HepG2 (cell line): ENCODE measurements around the gene CHST4. TPM values are rescaled to one million over a fixed set of nuclear protein-coding genes. Genes with fewer than 3 reads are reported as not detected.

ENCODE experiments used
- ATAC-seq: fragments of 200-7000 bp; cut with Tn5 transposase; 3 replicates; pipeline ENCODE4 v1.9.1; 2020; ENCODE audit warnings: mild to moderate bottlenecking, moderate library complexity
- BruUV-seq: library from RNA; stranded (reverse); fragments of 400-500 nt; replicated peaks from 2 replicates; lab custom pipeline; 2021; lab: Mats Ljungman, UMichigan
- CTCF ChIA-PET: fragments of 300-600 bp; formaldehyde crosslinking; extraction: SDS; loops from one replicate; lab custom pipeline; 2021; ENCODE audit warnings: low total read pairs, inconsistent platforms, low intra/inter-chr PET ratio; lab: Yijun Ruan, JAX
- POLR2A ChIA-PET: fragments of 350-600 bp; sonication (Branson Sonifier 250); formaldehyde crosslinking; loops from one replicate; lab custom pipeline; 2020; ENCODE audit warnings: antibody characterized with exemption, inconsistent platforms; lab: Yijun Ruan, JAX
- DNase-seq: peaks from one replicate; pipeline ENCODE4 v3.0.0-alpha.2; 2015; ENCODE audit warnings: low spot score
- FAIRE-seq: peaks from 3 replicates; lab custom pipeline; 2011; peaks lifted over from hg19 to GRCh38; lab: Jason Lieb, UNC
- H2AFZ ChIP-seq: one replicate; pipeline ENCODE4 v1.6.1; 2011; ENCODE audit warnings: low read length, inconsistent platforms
- H3K27ac ChIP-seq: fragments of 300-600 bp; 3 replicates; pipeline ENCODE4 v1.8.0; 2011; ENCODE audit warnings: mixed run types, mild to moderate bottlenecking, mixed read lengths, low read length, inconsistent platforms; ENCODE audit not compliant: insufficient read depth; ENCODE audit errors: extremely low read length
- H3K27me3 ChIP-seq, 2 experiments: fragments of 200-600 bp in 1 of 2; 2 replicates in 1 of 2; 3 replicates in 1 of 2; pipeline versions ENCODE4 v1.6.0 to v1.8.0; 2011; ENCODE audit warnings: low read length in 2 of 2, mild to moderate bottlenecking in 2 of 2, moderate library complexity in 2 of 2, inconsistent platforms in 1 of 2; ENCODE audit not compliant: insufficient read depth in 2 of 2, control insufficient read depth in 1 of 2
- H3K36me3 ChIP-seq, 2 experiments: fragments of 200-600 bp in 1 of 2; replicated peaks in 1 of 2; 2 replicates in 1 of 2; 3 replicates in 1 of 2; pipeline versions ENCODE4 v1.5.1 to v1.8.0; 2011; ENCODE audit warnings: low read length in 2 of 2, inconsistent platforms in 1 of 2; ENCODE audit not compliant: insufficient read depth in 2 of 2, control insufficient read depth in 1 of 2
- H3K4me1 ChIP-seq: 2 replicates; pipeline ENCODE4 v1.5.1; 2012; ENCODE audit warnings: low read length, inconsistent platforms; ENCODE audit not compliant: insufficient read depth
- H3K4me2 ChIP-seq: 2 replicates; pipeline ENCODE4 v1.6.0; 2011; ENCODE audit warnings: low read depth, low read length, inconsistent platforms
- H3K4me3 ChIP-seq, 3 experiments: fragments of 200-600 bp in 1 of 3; sonication (generic), shearing (Covaris generic) in 1 of 3; replicated peaks in 1 of 3; 2 replicates each; pipeline ENCODE4 v1.5.1; 2011 to 2016; ENCODE audit warnings: low read length in 3 of 3, inconsistent platforms in 2 of 3, low read depth in 2 of 3, mild to moderate bottlenecking in 2 of 3, control low read depth in 1 of 3, mixed read lengths in 1 of 3; ENCODE audit not compliant: insufficient read depth in 1 of 3
- H3K79me2 ChIP-seq: one replicate; pipeline ENCODE4 v1.6.1; 2011; ENCODE audit warnings: low read length, inconsistent platforms; ENCODE audit not compliant: insufficient read depth
- H3K9ac ChIP-seq: 2 replicates; pipeline ENCODE4 v1.6.0; 2011; ENCODE audit warnings: mild to moderate bottlenecking, low read depth, low read length, inconsistent platforms; ENCODE audit not compliant: insufficient read depth
- H3K9me3 ChIP-seq: 2 replicates; pipeline ENCODE4 v1.5.1; 2012; ENCODE audit warnings: mild to moderate bottlenecking, low read length
- H4K20me1 ChIP-seq: 2 replicates; pipeline ENCODE4 v1.6.0; 2011; ENCODE audit warnings: inconsistent platforms, mild to moderate bottlenecking, low read length, moderate library complexity; ENCODE audit not compliant: insufficient read depth
- ARID5B ChIP-seq: IDR thresholded peaks from 2 replicates; pipeline ENCODE4 v1.4.0; 2020; ENCODE audit warnings: mild to moderate bottlenecking, missing genetic modification reagents
- BHLHE40 ChIP-seq: IDR thresholded peaks from 2 replicates; pipeline ENCODE4 v1.6.1; 2011; ENCODE audit warnings: low read length, improper control_type of control experiment
- CTCF ChIP-seq: sonication (generic); formaldehyde crosslinking; IDR thresholded peaks from 2 replicates; pipeline ENCODE4 v1.5.0; 2020; ENCODE audit warnings: mild to moderate bottlenecking, missing genetic modification reagents, moderate library complexity
- DRAP1 ChIP-seq: IDR thresholded peaks from 2 replicates; pipeline ENCODE4 v1.6.1; 2016; ENCODE audit warnings: missing genetic modification reagents, missing compliant biosample characterization
- ELF3 ChIP-seq: IDR thresholded peaks from 2 replicates; pipeline ENCODE4 v1.6.1; 2016; ENCODE audit warnings: missing genetic modification reagents, missing compliant biosample characterization
- SMC3 ChIP-seq: IDR thresholded peaks from 2 replicates; pipeline ENCODE4 v1.6.1; 2011; ENCODE audit warnings: low read length, improper control_type of control experiment
- XRCC5 ChIP-seq: fragments of 200-400 bp; formaldehyde crosslinking; optimal IDR thresholded peaks from 2 replicates; pipeline ENCODE3; 2017; ENCODE audit warnings: mild to moderate bottlenecking, low read length
- ZBTB4 ChIP-seq: sonication (generic); formaldehyde crosslinking; IDR thresholded peaks from 2 replicates; pipeline ENCODE4 v1.4.0; 2020; ENCODE audit warnings: missing genetic modification reagents, mild to moderate bottlenecking, borderline replicate concordance
- ZBTB8A ChIP-seq: sonication (generic); formaldehyde crosslinking; IDR thresholded peaks from 2 replicates; pipeline ENCODE4 v1.4.0; 2020; ENCODE audit warnings: mild to moderate bottlenecking, low read depth, missing genetic modification reagents, borderline replicate concordance
- ZKSCAN1 ChIP-seq: fragments of 150-350 bp; IDR thresholded peaks from 2 replicates; pipeline ENCODE4 v1.6.1; 2014; ENCODE audit warnings: low read length
- ZNF639 ChIP-seq: conservative IDR thresholded peaks from 2 replicates; pipeline ENCODE4 v1.6.1; 2018; ENCODE audit warnings: missing genetic modification reagents
- ZNF674 ChIP-seq: sonication (generic); formaldehyde crosslinking; IDR thresholded peaks from 2 replicates; pipeline ENCODE4 v1.5.0; 2020; ENCODE audit warnings: low read depth, mild to moderate bottlenecking, missing genetic modification reagents
- ZNF772 ChIP-seq: sonication (generic); formaldehyde crosslinking; IDR thresholded peaks from 2 replicates; pipeline ENCODE4 v1.5.0; 2020; ENCODE audit warnings: mild to moderate bottlenecking, missing genetic modification reagents
- WGBS: methylation state at CpG from one replicate; pipeline ENCODE4 v1.1.6; 2017; ENCODE audit warnings: low lambda C conversion rate; 5-methylcytosine and 5-hydroxymethylcytosine counted together
- in situ Hi-C: cut with HindIII; loops from 2 replicates; pipeline ENCODE4 v1.10.0; 2017; ENCODE audit warnings: low pct_unique_long_range_greater_than_20kb; ENCODE audit not compliant: extremely low pct_ligation_motif_present
- intact Hi-C: fragments of 100-400 bp; cut with micrococcal nuclease; formaldehyde crosslinking; loops from one replicate; pipeline ENCODE4 v1.10.0; 2022; ENCODE audit not compliant: unreplicated experiment
- polyA plus RNA-seq, 8 experiments: library from polyadenylated mRNA; depleted of rRNA in 3 of 8; stranded (reverse) in 7 of 8; unstranded in 1 of 8; fragments of >200 nt; fragmentation: Illumina TruSeq in 4 of 8; extraction: Trizol in 4 of 8; gene quantifications; 2 replicates each; pipeline versions ENCODE4 v1.2.1 to v1.2.3, GENCODE V29; 2011 to 2016; ENCODE audit warnings: low read depth in 4 of 8, missing spikeins in 1 of 8, mixed read lengths in 1 of 8; ENCODE audit not compliant: insufficient read depth in 1 of 8
- total RNA-seq, 5 experiments: library from RNA; depleted of rRNA; stranded (reverse); fragments of >200 nt; fragmentation: Illumina TruSeq; extraction: Trizol; gene quantifications; 2 replicates each; pipeline ENCODE4 v1.2.3, GENCODE V29; 2016; ENCODE audit warnings: low read depth in 1 of 5

Gene CHST4
- total and polyA plus RNA-seq, 2 of the 13 experiments (the other 11 are each of a cell fraction or from before 2014, with no cell fraction given), result not detected

GRCh38 chr16:71542377-71542776, 16.2 kb downstream of the CHST4 start:
- Histone ChIP-seq H3K4me1 (peaks cover 7% of the 10 kb centered on the region; the same call in 1 of the 2 replicates), H3K27me3 (peaks cover 0 to 2% of the 10 kb centered on the region in 2 experiments; a peak in 2 of 5 replicates), H3K9ac (no peak overlapping the region), H3K4me2 (peak overlapping the region; percentile 30; the same call in 1 of the 2 replicates), H4K20me1 (no peaks in the 10 kb centered on the region), H3K79me2 (no peaks in the 10 kb centered on the region), H2AFZ (no peak overlapping the region), H3K9me3 (no peaks in the 10 kb centered on the region), H3K27ac (no peak overlapping the region), H3K36me3 (no peaks in the 10 kb centered on the region), H3K4me3 (no peak overlapping the region)
- intact Hi-C loops, result no loop called here
- DNase-seq (peak; percentile 63), FAIRE-seq (peak; percentile 67), ATAC-seq (peak; percentile 92)
- CTCF ChIA-PET, result interaction anchor here (1.3 to 1.8 kb wide), 3 partner anchors 69 to 130 kb away, joined by 3 to 9 read pairs (median 5); no protein-coding TSS in a partner anchor
- in situ Hi-C loops, result no loop called here
- POLR2A ChIA-PET, result no interaction called here
- no TSS peak for BruUV-seq
- 19% methylated on average over 9 of the region's 11 CpGs for WGBS
- TF ChIP-seq ELF3, result 0 out of 2 replicates have a peak, but pooled peaks have one; percentile 23
- no peak for TF ChIP-seq ZNF639 (CRISPR knock-in tag)
- no peak for TF ChIP-seq ZNF674 (CRISPR knock-in tag)
- TF ChIP-seq ZBTB4 (CRISPR knock-in tag), result no peak
- peak; percentile 79 for TF ChIP-seq CTCF (CRISPR knock-in tag)
- peak; percentile 41; the same call in 1 of the 2 replicates for TF ChIP-seq SMC3
- TF ChIP-seq ARID5B (CRISPR knock-in tag), result 0 out of 2 replicates have a peak, but pooled peaks have one; percentile 39
- TF ChIP-seq ZBTB8A (CRISPR knock-in tag), result no peak
- 0 out of 2 replicates have a peak, but pooled peaks have one; percentile 4 for TF ChIP-seq DRAP1 (CRISPR knock-in tag)
- no peak for TF ChIP-seq ZNF772 (CRISPR knock-in tag)
- peak; percentile 67; the same call in 1 of the 2 replicates for TF ChIP-seq ZKSCAN1
- peak; percentile 65 for TF ChIP-seq XRCC5
- TF ChIP-seq BHLHE40, result 0 out of 2 replicates have a peak, but pooled peaks have one; percentile 14
